HG03066 (cell line): Measurements from ENCODE around the gene ITGAX.

ENCODE experiments used
- ATAC-seq: cut with Tn5 transposase; IDR thresholded peaks from one replicate; pipeline ENCODE4 v1.9.1; 2021; ENCODE audit warnings: low read depth; ENCODE audit not compliant: unreplicated experiment

Gene ITGAX

GRCh38 chr16:31371619-31372484 lies 16.9 kb downstream of the ITGAX start:
- ATAC-seq = no peak

GRCh38 chr16:31373235-31373634 lies 18.3 kb downstream of the ITGAX start:
- no peak for ATAC-seq

- ATAC-seq = no peak
These were observed 20.3 kb downstream of the ITGAX start for GRCh38 chr16:31375231-31375630.

- ATAC-seq = no peak
These were observed 21.7 kb downstream of the ITGAX start for GRCh38 chr16:31376705-31377104.

- ATAC-seq = no peak
These were observed 22.4 kb downstream of the ITGAX start for GRCh38 chr16:31377210-31377903.

- ATAC-seq = no peak
These were observed 25.2 kb downstream of the ITGAX start for GRCh38 chr16:31380201-31380600.

GRCh38 chr16:31382485-31383161 lies 27.6 kb downstream of the ITGAX start:
- ATAC-seq = no peak

- no peak for ATAC-seq
These were observed 30.7 kb downstream of the ITGAX start for GRCh38 chr16:31385680-31386079.

- no peak for ATAC-seq
These were observed 31.4 kb downstream of the ITGAX start for GRCh38 chr16:31386157-31386984.

GRCh38 chr16:31388535-31388934 lies 33.6 kb downstream of the ITGAX start:
- no peak for ATAC-seq

GRCh38 chr16:31390504-31391041 lies 35.6 kb downstream of the ITGAX start:
- ATAC-seq = no peak

GRCh38 chr16:31393056-31393455 lies 38.1 kb downstream of the ITGAX start, which contains the start of gene ITGAD:
Gene ITGAD (plus strand): TSS chr16:31393335. CDS start chr16:31393361, 26 bp downstream.
- ATAC-seq = no peak

GRCh38 chr16:31395647-31396046 lies 40.7 kb downstream of the ITGAX start:
- ATAC-seq = no peak

GRCh38 chr16:31397096-31397660 lies 42.2 kb downstream of the ITGAX start:
- no peak for ATAC-seq

GRCh38 chr16:31397701-31398100 lies 42.7 kb downstream of the ITGAX start:
- no peak for ATAC-seq

GRCh38 chr16:31400191-31400590 lies 45.2 kb downstream of the ITGAX start:
- ATAC-seq = no peak

- no peak for ATAC-seq
These were observed 46.5 kb downstream of the ITGAX start for GRCh38 chr16:31401436-31401835.

GRCh38 chr16:31402687-31403086 lies 47.7 kb downstream of the ITGAX start:
- ATAC-seq = no peak

GRCh38 chr16:31403590-31404352 lies 48.8 kb downstream of the ITGAX start:
- no peak for ATAC-seq
